T-helper 1 cell treated with Interleukin-12 subunit alpha and Interleukin-12 subunit beta and Interleukin-4 antibody, amounts not matched to agents 30 μg/mL and 1 μg/mL, for 36 hours (primary cell): Measurements from ENCODE around the gene SLC25A4.
"Not testable (repeated sequence)": the region's sequence is repeated elsewhere in the genome, so short reads cannot be mapped to it uniquely, and the experiment has no call there.

ENCODE experiments used
- H3K27ac Mint-ChIP-seq: one replicate; pipeline ENCODE4 v1.8.0; 2021; ENCODE audit warnings: mild to moderate bottlenecking, mixed read lengths
- H3K27me3 Mint-ChIP-seq: one replicate; pipeline ENCODE4 v1.8.0; 2021; ENCODE audit warnings: low read depth, mixed read lengths
- H3K36me3 Mint-ChIP-seq: one replicate; pipeline ENCODE4 v1.8.0; 2021; ENCODE audit warnings: low read depth, mixed read lengths
- H3K4me1 Mint-ChIP-seq: one replicate; pipeline ENCODE4 v1.8.0; 2021; ENCODE audit warnings: low read depth, mixed read lengths
- H3K4me3 Mint-ChIP-seq: one replicate; pipeline ENCODE4 v1.8.0; 2021; ENCODE audit warnings: mild to moderate bottlenecking, moderate library complexity, mixed read lengths
- H3K9me3 Mint-ChIP-seq: one replicate; pipeline ENCODE4 v1.8.0; 2021; ENCODE audit warnings: mixed read lengths

Gene SLC25A4

DNA sequence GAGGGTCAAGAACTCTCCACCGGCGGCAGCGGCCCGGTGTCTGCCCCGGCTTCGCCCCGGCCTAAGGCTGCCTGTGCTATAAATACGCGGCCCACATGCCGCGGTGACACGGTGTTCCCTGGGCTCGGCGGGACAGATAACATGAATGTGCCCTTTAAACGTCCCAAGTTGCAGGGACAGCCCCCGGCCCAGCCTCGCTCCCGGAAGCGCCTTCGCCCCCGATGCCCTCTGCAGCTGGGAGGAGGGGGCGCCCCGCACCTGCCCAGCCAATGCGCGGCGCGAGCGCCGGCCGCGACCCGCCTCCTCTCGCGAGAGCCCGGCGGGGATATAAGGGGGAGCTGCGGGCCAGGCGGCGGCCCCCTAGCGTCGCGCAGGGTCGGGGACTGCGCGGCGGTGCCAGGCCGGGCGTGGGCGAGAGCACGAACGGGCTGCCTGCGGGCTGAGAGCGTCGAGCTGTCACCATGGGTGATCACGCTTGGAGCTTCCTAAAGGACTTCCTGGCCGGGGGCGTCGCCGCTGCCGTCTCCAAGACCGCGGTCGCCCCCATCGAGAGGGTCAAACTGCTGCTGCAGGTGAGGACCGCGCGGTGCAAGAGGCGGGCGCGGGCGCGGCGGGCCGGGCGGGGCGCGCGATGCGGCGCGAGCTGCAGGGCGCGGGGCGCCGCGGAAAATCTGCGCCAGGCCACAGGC, at the start of gene SLC25A4:
SLC25A4 (plus strand) TSS at position 355 of the 689 bp plus-strand sequence; CDS start at position 462, 107 bp downstream.
- Mint-ChIP-seq H3K4me3 (peak within 1 kb of the TSS; percentile 84), H3K27ac (no peak within 1 kb of the TSS), H3K9me3 (no peaks in the 10 kb centered on the region), H3K27me3 (peaks cover 76% of the 10 kb centered on the region), H3K4me1 (peaks cover 10% of the 10 kb centered on the region), H3K36me3 (no peaks in the 10 kb centered on the region)

DNA sequence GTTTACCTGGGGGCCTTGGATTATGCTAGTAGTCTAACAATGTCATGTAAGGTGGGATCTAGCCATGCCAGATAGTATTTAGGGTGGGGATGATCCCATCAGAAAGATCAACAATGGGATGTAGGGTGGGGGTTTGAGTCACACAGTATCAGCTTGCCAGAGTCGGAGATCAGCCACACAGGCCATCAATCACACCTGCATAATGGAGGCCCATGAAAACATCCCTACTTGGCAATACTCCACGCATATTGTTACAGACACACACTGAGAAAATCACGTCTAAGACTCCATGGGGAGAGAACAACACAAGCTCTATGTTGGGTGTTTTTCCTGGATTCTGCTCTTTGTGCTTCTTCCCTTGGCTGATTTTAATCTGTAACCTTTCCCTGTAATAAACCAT, 49.5 kb upstream of the SLC25A4 start:
- Mint-ChIP-seq H3K4me3 (no peak overlapping the region), H3K36me3 (no peaks in the 10 kb centered on the region)

DNA sequence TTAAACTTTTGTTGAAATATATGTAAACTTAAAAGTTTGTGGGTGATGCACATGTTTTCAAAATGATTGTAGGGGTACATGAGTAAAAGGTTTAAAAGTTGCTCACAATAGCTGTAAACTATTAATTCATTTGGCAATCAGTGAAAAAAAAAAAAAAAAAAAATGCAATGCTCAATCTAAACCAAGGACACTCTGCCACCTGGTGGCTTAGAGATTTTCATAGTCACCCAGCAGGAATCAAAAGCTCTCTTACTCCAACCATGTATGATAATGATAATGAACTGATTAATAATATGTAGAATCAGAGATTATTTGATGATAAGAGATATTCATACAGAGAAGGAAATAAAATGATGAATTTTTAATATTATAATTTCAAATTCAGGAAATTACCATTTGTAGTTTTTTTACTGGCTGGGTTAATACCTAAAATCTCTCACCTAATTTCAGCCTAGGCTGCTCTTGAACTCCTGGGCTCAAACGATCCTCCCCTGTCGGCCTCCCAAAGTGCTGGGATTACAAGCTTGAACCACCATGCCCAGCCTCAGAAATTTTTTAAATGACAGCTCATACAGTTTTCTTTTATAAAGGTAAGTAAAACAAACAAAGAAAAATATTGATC, 46.9 kb upstream of the SLC25A4 start:
- H3K4me3 Mint-ChIP-seq, result no peak overlapping the region
- H3K36me3 Mint-ChIP-seq, result no peaks in the 10 kb centered on the region
- H3K27ac Mint-ChIP-seq, result no peak overlapping the region
- H3K9me3 Mint-ChIP-seq, result no peaks in the 10 kb centered on the region
- H3K27me3 Mint-ChIP-seq, result peaks cover 30% of the 10 kb centered on the region
- no peaks in the 10 kb centered on the region for H3K4me1 Mint-ChIP-seq

More for the DNA sequence above, 49.5 kb upstream of the SLC25A4 start:
- Mint-ChIP-seq H3K27ac (no peak overlapping the region), H3K4me1 (no peaks in the 10 kb centered on the region), H3K27me3 (peaks cover 41% of the 10 kb centered on the region), H3K9me3 (no peaks in the 10 kb centered on the region)

DNA sequence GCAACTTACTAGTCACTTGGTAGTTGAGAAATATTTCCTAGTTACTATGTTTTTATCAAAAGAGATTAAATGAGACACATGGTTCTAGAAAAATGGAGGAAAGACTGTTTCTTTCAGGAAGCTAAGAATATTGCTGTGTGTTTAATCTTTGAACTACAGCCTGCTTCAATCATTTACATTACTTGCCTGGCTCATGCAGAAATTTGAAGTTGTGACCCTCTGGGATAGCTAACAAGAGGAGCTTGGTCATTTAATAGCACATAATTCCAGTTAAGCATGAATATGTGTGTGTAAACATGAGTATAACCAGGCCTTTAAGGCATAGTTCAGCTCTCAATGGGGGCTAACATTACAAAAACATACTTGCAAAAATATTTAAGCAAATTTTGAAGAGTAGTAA, 44.6 kb upstream of the SLC25A4 start:
- Mint-ChIP-seq H3K27me3 (peaks cover 29% of the 10 kb centered on the region), H3K4me1 (no peaks in the 10 kb centered on the region), H3K4me3 (no peak overlapping the region), H3K36me3 (no peaks in the 10 kb centered on the region), H3K9me3 (no peaks in the 10 kb centered on the region), H3K27ac (no peak overlapping the region)

DNA sequence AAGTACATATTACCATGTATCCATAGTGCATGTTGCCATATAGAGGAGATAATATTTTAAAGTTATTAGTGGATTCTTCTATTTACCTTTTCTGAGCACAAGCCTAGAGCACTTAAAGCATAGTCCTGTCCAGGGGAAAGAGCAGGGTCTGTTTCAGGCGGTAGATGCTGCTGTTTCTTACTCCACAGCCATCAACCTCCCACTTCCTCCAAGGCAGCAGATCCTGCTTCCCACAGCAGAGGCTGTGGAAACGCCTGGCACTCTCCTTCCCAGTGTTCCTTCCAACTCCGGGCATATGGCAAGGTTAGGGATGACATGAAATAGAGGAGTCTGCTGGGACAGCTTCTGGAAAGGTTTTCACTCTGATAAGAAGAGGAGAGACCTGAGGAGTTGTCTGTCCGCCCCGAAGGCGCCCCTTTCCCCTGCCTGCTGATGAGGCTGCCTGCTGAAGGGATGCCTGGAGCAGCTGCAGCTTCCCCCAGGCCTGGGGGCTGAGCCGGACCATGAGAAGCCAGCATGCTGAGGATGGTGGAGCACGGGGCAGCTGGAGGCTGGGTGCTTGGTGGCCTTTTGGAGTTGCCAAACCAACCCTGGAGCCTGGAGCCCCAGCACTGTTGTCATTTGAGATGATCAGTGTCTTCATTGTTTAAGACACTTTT, 43.9 kb upstream of the SLC25A4 start:
- Mint-ChIP-seq H3K4me3 (no peak overlapping the region), H3K4me1 (no peaks in the 10 kb centered on the region), H3K27ac (no peak overlapping the region), H3K27me3 (peaks cover 24% of the 10 kb centered on the region), H3K36me3 (no peaks in the 10 kb centered on the region), H3K9me3 (no peaks in the 10 kb centered on the region)

DNA sequence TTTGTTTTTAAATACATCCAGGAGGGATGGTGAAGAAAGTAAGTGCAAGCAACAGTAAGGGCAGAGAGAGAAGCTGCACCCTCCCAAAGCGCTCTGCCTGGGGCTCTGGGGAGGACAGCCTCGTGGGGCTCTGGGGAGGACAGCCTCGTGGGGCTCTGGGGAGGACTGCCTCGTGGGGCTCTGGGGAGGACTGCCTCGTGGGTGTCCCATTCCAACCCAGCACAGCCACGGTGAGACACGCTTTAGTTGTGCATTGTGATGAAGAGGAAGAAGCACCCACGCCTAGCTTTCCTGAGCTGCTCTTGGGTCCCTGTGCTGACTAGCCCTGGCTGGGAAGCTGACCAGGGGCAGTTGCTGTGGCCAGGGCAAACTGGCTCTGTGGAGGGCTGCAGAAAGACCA, 43.1 kb upstream of the SLC25A4 start:
- Mint-ChIP-seq H3K4me3 (no peak overlapping the region), H3K27me3 (peaks cover 29% of the 10 kb centered on the region)

DNA sequence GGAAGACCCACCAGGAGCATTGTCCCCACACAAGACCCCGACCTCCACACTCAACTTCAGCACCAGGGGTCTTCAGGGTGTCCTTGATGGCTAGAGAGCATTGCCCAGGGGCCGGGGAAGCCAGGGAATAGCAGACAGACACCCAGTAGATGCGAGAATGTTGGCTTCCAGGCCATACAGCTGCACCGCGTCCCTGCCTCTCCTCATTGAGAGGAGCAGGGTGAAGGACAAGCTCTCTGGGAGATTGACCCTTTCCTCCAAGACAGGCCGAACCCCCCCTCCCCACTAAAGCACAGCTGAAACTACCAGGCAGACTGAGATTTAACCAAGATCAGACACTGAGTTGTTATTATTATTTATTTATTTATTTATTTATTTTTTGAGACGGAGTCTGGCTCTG, 42.6 kb upstream of the SLC25A4 start:
- no peak overlapping the region for H3K4me3 Mint-ChIP-seq
- H3K4me1 Mint-ChIP-seq, result no peaks in the 10 kb centered on the region
- no peaks in the 10 kb centered on the region for H3K36me3 Mint-ChIP-seq
- H3K27me3 Mint-ChIP-seq, result peaks cover 32% of the 10 kb centered on the region
- H3K9me3 Mint-ChIP-seq, result no peaks in the 10 kb centered on the region
- no peak overlapping the region for H3K27ac Mint-ChIP-seq

More for the DNA sequence above, 43.1 kb upstream of the SLC25A4 start:
- H3K9me3 Mint-ChIP-seq, result no peaks in the 10 kb centered on the region
- H3K36me3 Mint-ChIP-seq, result no peaks in the 10 kb centered on the region
- H3K4me1 Mint-ChIP-seq, result no peaks in the 10 kb centered on the region
- no peak overlapping the region for H3K27ac Mint-ChIP-seq

DNA sequence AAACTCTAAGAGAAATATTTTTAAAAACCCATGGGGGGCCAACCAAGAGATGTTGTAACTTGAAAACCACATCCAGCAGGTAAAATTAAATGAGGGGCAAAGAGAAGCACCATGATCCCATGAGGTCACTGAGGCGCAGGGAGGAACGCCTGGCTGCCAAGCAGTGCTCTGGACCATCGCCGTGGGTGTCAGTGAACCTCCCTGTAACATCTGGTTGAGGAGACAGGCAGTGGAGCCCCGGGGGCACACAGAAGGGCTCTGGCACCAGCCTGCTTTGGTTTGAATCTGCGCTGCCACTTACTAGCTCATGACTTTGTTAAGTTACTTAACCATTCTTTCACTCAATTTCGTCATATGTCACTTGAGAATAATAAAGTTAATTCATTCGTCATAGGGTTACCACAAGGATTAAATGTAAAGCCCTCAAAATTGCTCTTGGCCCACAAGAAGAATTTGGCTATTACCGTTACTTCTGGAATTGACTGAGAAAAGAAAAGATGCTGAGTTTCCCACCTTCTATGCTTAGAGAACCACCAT, 41.6 kb upstream of the SLC25A4 start:
- H3K4me3 Mint-ChIP-seq, result no peak overlapping the region
- H3K9me3 Mint-ChIP-seq, result no peaks in the 10 kb centered on the region
- no peak overlapping the region for H3K27ac Mint-ChIP-seq
- H3K4me1 Mint-ChIP-seq, result no peaks in the 10 kb centered on the region
- no peaks in the 10 kb centered on the region for H3K36me3 Mint-ChIP-seq
- peaks cover 39% of the 10 kb centered on the region for H3K27me3 Mint-ChIP-seq

DNA sequence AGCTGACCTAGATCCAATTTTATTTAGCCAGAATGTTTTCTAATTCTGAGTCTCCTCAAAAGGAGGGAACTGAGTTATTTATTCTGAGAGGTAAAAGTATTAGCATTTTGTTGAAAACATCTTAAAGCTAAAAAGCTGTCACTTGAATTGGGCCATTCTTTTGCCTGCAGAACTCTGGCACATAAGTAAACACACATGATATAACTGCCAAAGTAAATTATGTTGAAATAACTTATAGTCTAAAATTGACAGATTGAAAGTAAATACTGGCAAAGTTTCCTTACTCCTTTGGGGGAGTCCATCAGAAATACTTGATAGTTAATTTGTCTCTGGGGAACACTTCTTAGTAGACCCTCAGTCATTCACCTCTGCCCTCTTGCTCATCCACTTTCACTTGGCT, 38.3 kb upstream of the SLC25A4 start:
- H3K27ac Mint-ChIP-seq, result no peak overlapping the region
- H3K27me3 Mint-ChIP-seq, result peaks cover 45% of the 10 kb centered on the region
- H3K4me1 Mint-ChIP-seq, result peaks cover 4% of the 10 kb centered on the region
- no peaks in the 10 kb centered on the region for H3K36me3 Mint-ChIP-seq
- no peaks in the 10 kb centered on the region for H3K9me3 Mint-ChIP-seq
- H3K4me3 Mint-ChIP-seq, result no peak overlapping the region

DNA sequence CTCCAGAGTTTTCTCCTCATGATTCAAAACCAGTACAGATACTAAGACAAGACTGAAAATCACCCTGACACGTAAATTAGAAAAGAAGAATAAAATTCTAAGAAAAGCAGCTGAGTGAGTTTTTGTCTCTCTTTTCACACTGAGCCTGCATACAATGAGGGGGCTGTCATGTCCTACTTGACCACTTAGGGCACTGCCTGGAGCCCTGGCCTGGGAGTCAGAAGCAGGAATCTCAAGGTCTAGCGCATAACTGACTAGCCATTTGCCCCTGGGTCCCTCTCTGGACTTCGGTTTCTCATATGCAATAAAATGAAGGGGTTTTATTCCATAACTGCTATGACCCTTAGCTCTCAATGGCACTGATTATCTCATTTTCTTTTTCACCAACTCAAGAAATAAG, 36.7 kb upstream of the SLC25A4 start:
- Mint-ChIP-seq H3K27me3 (peaks cover 51% of the 10 kb centered on the region), H3K4me1 (peaks cover 4% of the 10 kb centered on the region), H3K27ac (no peak overlapping the region), H3K4me3 (no peak overlapping the region), H3K9me3 (no peaks in the 10 kb centered on the region), H3K36me3 (no peaks in the 10 kb centered on the region)

DNA sequence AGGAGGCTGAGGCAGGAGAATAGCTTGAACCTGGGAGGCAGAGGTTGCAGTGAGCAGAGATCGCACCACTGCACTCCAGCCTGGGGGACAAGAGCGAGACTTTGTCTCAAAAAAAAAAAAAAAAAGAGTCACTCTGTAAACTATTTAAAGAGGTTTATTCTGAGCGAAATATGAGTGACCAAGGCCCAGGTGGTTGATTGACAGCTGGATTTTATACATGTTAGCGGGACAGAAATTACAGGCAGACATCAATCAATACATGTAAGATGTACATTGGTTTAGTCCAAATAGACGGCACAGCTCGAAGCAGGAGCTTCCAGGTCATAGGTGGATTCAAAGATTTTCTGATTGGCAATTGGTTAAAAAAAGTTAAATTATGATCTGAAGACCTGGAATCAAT, 35.5 kb upstream of the SLC25A4 start:
- not testable (repeated sequence) for H3K4me1 Mint-ChIP-seq, H3K4me3 Mint-ChIP-seq, H3K9me3 Mint-ChIP-seq, H3K36me3 Mint-ChIP-seq, H3K27ac Mint-ChIP-seq
- peaks cover 49% of the 10 kb centered on the region for H3K27me3 Mint-ChIP-seq

DNA sequence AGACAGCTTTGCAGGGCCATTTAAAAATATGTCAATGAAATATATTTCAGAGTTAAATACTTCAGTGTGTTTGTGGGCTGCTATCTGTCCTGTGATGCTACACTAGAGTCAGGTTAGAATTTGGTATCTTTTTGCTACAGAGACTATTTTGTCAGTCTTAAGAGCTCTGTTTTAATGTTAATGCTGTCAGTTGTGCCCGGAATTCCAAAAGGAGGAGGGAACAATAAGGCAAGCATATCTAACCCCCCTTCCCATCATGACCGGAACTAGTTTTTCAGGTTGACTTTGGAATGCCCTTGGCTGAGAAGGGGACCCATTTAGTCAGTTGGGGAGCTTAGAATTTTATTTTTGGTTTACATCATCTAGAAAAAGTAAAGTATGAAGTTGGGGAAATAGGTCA, 34.9 kb upstream of the SLC25A4 start:
- Mint-ChIP-seq H3K9me3 (no peaks in the 10 kb centered on the region), H3K27ac (no peak overlapping the region), H3K27me3 (peaks cover 50% of the 10 kb centered on the region), H3K4me1 (peaks cover 4% of the 10 kb centered on the region), H3K36me3 (no peaks in the 10 kb centered on the region), H3K4me3 (no peak overlapping the region)

DNA sequence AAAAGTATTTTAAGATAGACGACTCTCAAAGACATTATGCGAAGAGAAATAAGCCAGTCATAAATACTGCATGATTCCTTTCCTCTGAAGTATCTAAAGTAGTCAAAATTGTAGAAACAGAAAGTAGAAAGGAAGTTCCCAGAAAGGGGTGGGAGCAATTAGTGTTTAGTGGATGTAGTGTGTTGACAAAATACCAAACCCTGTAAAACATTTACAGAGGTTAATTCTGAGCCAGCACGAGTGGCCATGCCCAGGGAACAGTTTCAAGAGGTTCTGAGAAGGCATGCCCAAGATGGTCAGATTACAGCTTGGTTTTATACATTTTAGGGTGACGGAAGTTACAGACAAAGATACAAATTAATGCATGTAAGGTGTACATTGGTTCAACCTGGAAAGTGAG, 34.4 kb upstream of the SLC25A4 start:
- Mint-ChIP-seq H3K4me1 (peaks cover 4% of the 10 kb centered on the region), H3K4me3 (no peak overlapping the region), H3K27me3 (peaks cover 55% of the 10 kb centered on the region), H3K9me3 (no peaks in the 10 kb centered on the region), H3K36me3 (no peaks in the 10 kb centered on the region), H3K27ac (no peak overlapping the region)

DNA sequence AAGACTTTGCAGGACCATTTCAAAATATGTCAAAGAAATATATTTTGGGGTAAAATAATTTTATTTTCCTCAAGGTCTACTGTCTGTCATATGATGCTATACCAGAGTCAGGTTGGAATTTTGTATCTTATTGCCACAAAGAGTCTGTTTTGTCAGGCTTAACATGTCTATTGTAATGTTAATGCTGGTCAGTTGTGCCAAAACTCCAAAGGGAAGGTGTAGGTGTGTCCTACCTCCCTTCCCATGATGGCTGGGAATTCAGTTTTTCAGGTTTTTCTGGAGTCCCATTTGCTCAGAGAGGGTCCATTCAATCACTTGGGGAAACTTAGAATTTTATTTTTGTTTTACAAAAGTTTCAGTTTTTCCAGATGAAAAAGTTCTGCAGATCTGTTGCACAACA, 33.3 kb upstream of the SLC25A4 start:
- Mint-ChIP-seq H3K27ac (no peak overlapping the region), H3K27me3 (peaks cover 58% of the 10 kb centered on the region), H3K36me3 (no peaks in the 10 kb centered on the region), H3K4me1 (peaks cover 4% of the 10 kb centered on the region), H3K9me3 (no peaks in the 10 kb centered on the region), H3K4me3 (no peak overlapping the region)

DNA sequence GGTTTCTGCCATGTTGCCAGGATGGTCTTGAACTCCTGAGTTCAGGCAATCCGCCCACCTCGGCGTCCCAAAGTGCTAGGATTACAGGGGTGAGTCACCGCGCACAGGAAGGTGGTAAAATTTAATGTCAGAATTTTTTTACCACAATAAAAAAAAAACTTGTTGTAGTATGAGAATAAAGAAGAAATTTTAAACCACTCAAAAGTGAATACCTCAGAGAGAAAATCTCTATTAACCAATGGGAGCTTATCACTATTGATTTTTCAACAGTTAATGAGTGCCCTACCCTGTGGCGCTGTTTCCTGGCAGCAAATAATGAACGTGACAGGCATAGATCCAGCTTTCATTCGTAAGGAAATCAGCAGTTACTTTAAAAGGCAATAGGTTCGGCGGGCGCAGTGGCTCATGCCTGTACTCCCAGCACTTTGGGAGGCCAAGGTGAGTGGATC, 32.7 kb upstream of the SLC25A4 start:
- H3K4me1 Mint-ChIP-seq, result peaks cover 4% of the 10 kb centered on the region
- no peaks in the 10 kb centered on the region for H3K36me3 Mint-ChIP-seq
- no peak overlapping the region for H3K4me3 Mint-ChIP-seq
- peaks cover 54% of the 10 kb centered on the region for H3K27me3 Mint-ChIP-seq
- no peaks in the 10 kb centered on the region for H3K9me3 Mint-ChIP-seq
- no peak overlapping the region for H3K27ac Mint-ChIP-seq
